Ishikawa (cell line): ENCODE results near the gene LRRC14B.

Experiments used
- CEBPB ChIP-seq: IDR thresholded peaks from 2 replicates; pipeline ENCODE4 v1.6.1; 2012
- EP300 ChIP-seq: IDR thresholded peaks from 2 replicates; pipeline ENCODE4 v1.6.1; 2012; ENCODE audit warnings: borderline replicate concordance
- MAX ChIP-seq: IDR thresholded peaks from 2 replicates; pipeline ENCODE4 v1.6.1; 2012
- RAD21 ChIP-seq: IDR thresholded peaks from 2 replicates; pipeline ENCODE4 v1.6.1; 2012; ENCODE audit warnings: low read depth

GRCh38 chr5:192970-193831 is 1.9 kb downstream of the LRRC14B start:
- TF ChIP-seq CEBPB = no peak
- TF ChIP-seq MAX = no peak
- TF ChIP-seq RAD21 = no peak
- TF ChIP-seq EP300 = no peak
